ENCODE results near the gene DGCR2. TPM values are rescaled to one million over a fixed set of nuclear protein-coding genes. Genes with fewer than 3 reads are reported as not detected.

Gene DGCR2
- total RNA-seq, 1 experiment from 2014 or later = 41.1 TPM

GRCh38 chr22:19041704-19042074, 80.5 kb downstream of the DGCR2 start:
- Histone ChIP-seq H3K36me3 (ENCODE audit: insufficient read depth, low read length, poor library complexity, severe bottlenecking) (peaks cover 33% of the 10 kb centered on the region), H3K27me3 (replicated peaks; ENCODE audit: insufficient read depth, low read depth, low read length, poor library complexity) (no peaks in the 10 kb centered on the region), H3K4me3 (ENCODE audit: low read depth, low read length, poor library complexity, severe bottlenecking) (no peak overlapping the region), H3K4me1 (ENCODE audit: insufficient read depth, low read length, poor library complexity, severe bottlenecking) (no peaks in the 10 kb centered on the region), H3K27ac (ENCODE audit: low read depth, low read length, poor library complexity, severe bottlenecking) (no peak overlapping the region), H3K9me3 (ENCODE audit: low read depth, low read length, poor library complexity, severe bottlenecking) (no peaks in the 10 kb centered on the region)
- intact Hi-C loops (cut with micrococcal nuclease; ENCODE audit: unreplicated experiment) = loop anchor here (10.0 kb wide), 1 partner anchor 57 kb away; no protein-coding TSS in a partner anchor
- CTCF ChIA-PET = no interaction called here
- BruUV-seq (replicated peaks) = no TSS peak
- POLR2A ChIA-PET (ENCODE audit: low non-redundant PET) = no interaction called here
- no peak for DNase-seq (ENCODE audit: low spot score)
- TF ChIP-seq EZH2 (IDR thresholded peaks at IDR 0.05; ENCODE audit: borderline replicate concordance, low read depth, low read length, poor library complexity, severe bottlenecking) (no peak), CTCF (conservative IDR thresholded peaks at IDR 0.05; ENCODE audit: low read depth, low read length) (no peak)

- intact Hi-C loops (cut with micrococcal nuclease; ENCODE audit: unreplicated experiment) = loop anchor here (10.0 kb wide), 1 partner anchor 56 kb away; no protein-coding TSS in a partner anchor
- H3K4me3 ChIP-seq (ENCODE audit: low read depth, low read length, poor library complexity, severe bottlenecking) = no peak overlapping the region
- no peaks in the 10 kb centered on the region for H3K27me3 ChIP-seq (replicated peaks; ENCODE audit: insufficient read depth, low read depth, low read length, poor library complexity)
- POLR2A ChIA-PET (ENCODE audit: low non-redundant PET) = no interaction called here
- H3K27ac ChIP-seq (ENCODE audit: low read depth, low read length, poor library complexity, severe bottlenecking) = no peak overlapping the region
- no TSS peak for BruUV-seq (replicated peaks)
- no peaks in the 10 kb centered on the region for H3K4me1 ChIP-seq (ENCODE audit: insufficient read depth, low read length, poor library complexity, severe bottlenecking)
- no peaks in the 10 kb centered on the region for H3K9me3 ChIP-seq (ENCODE audit: low read depth, low read length, poor library complexity, severe bottlenecking)
- CTCF ChIA-PET = no interaction called here
- DNase-seq (ENCODE audit: low spot score) = no peak
- no peak for TF ChIP-seq CTCF (conservative IDR thresholded peaks at IDR 0.05; ENCODE audit: low read depth, low read length)
- TF ChIP-seq EZH2 (IDR thresholded peaks at IDR 0.05; ENCODE audit: borderline replicate concordance, low read depth, low read length, poor library complexity, severe bottlenecking) = no peak
- peaks cover 28% of the 10 kb centered on the region for H3K36me3 ChIP-seq (ENCODE audit: insufficient read depth, low read length, poor library complexity, severe bottlenecking)
Observed at GRCh38 chr22:19040888-19041703, 81.1 kb downstream of the DGCR2 start.

GRCh38 chr22:19040391-19040861, 81.8 kb downstream of the DGCR2 start:
- Histone ChIP-seq H3K27me3 (replicated peaks; ENCODE audit: insufficient read depth, low read depth, low read length, poor library complexity) (no peaks in the 10 kb centered on the region), H3K27ac (ENCODE audit: low read depth, low read length, poor library complexity, severe bottlenecking) (no peak overlapping the region), H3K4me1 (ENCODE audit: insufficient read depth, low read length, poor library complexity, severe bottlenecking) (no peaks in the 10 kb centered on the region), H3K36me3 (ENCODE audit: insufficient read depth, low read length, poor library complexity, severe bottlenecking) (peaks cover 23% of the 10 kb centered on the region), H3K4me3 (ENCODE audit: low read depth, low read length, poor library complexity, severe bottlenecking) (no peak overlapping the region), H3K9me3 (ENCODE audit: low read depth, low read length, poor library complexity, severe bottlenecking) (no peaks in the 10 kb centered on the region)
- ChIA-PET POLR2A (ENCODE audit: low non-redundant PET) (no interaction called here), CTCF (interaction anchor here (0.6 kb wide), 1 partner anchor 380 kb away, joined by 7 read pairs; no protein-coding TSS in a partner anchor)
- BruUV-seq (replicated peaks) = no TSS peak
- TF ChIP-seq EZH2 (IDR thresholded peaks at IDR 0.05; ENCODE audit: borderline replicate concordance, low read depth, low read length, poor library complexity, severe bottlenecking) = no peak
- no peak for TF ChIP-seq CTCF (conservative IDR thresholded peaks at IDR 0.05; ENCODE audit: low read depth, low read length)
- intact Hi-C loops (cut with micrococcal nuclease; ENCODE audit: unreplicated experiment) = loop anchor here (10.0 kb wide), 1 partner anchor 56 kb away; no protein-coding TSS in a partner anchor
- DNase-seq (ENCODE audit: low spot score) = no peak
